ENCODE results near the gene P2RX6. TPM values are rescaled to one million over a fixed set of nuclear protein-coding genes. Genes with fewer than 3 reads are reported as not detected.

P2RX6 gene
- total RNA-seq, 1 donor from 2014 or later = not detected

GRCh38 chr22:21015466-21016006 is 571 bp downstream of the P2RX6 start:
- DNase-seq (ENCODE audit: low read depth) = no peak
- H3K4me3 ChIP-seq (ENCODE audit: low read depth, low read length) = no peak overlapping the region

GRCh38 chr22:21016644-21017420 is 1.9 kb downstream of the P2RX6 start:
- DNase-seq (ENCODE audit: low read depth) = no peak
- H3K27me3 ChIP-seq (ENCODE audit: control insufficient read depth, insufficient read depth, low read length) = no peaks in the 10 kb centered on the region
- TF ChIP-seq CTCF (IDR thresholded peaks at IDR 0.05; ENCODE audit: insufficient read depth, low read length, poor library complexity, severe bottlenecking) = no peak
- H3K4me3 ChIP-seq (ENCODE audit: low read depth, low read length) = no peak overlapping the region
- H3K36me3 ChIP-seq (ENCODE audit: control insufficient read depth, insufficient read depth, low read length) = no peaks in the 10 kb centered on the region

More at GRCh38 chr22:21015466-21016006, 571 bp downstream of the P2RX6 start:
- no peak for TF ChIP-seq CTCF (IDR thresholded peaks at IDR 0.05; ENCODE audit: insufficient read depth, low read length, poor library complexity, severe bottlenecking)
- no peaks in the 10 kb centered on the region for H3K27me3 ChIP-seq (ENCODE audit: control insufficient read depth, insufficient read depth, low read length)
- no peaks in the 10 kb centered on the region for H3K36me3 ChIP-seq (ENCODE audit: control insufficient read depth, insufficient read depth, low read length)

- no peak for TF ChIP-seq CTCF (IDR thresholded peaks at IDR 0.05; ENCODE audit: insufficient read depth, low read length, poor library complexity, severe bottlenecking)
- DNase-seq (ENCODE audit: low read depth) = no peak
- H3K36me3 ChIP-seq (ENCODE audit: control insufficient read depth, insufficient read depth, low read length) = no peaks in the 10 kb centered on the region
- H3K4me3 ChIP-seq (ENCODE audit: low read depth, low read length) = no peak overlapping the region
- no peaks in the 10 kb centered on the region for H3K27me3 ChIP-seq (ENCODE audit: control insufficient read depth, insufficient read depth, low read length)
Measured at GRCh38 chr22:21018314-21018713, 3.3 kb downstream of the P2RX6 start.

GRCh38 chr22:21020802-21021429 is 6.0 kb downstream of the P2RX6 start:
- no peak for DNase-seq (ENCODE audit: low read depth)
- peak; percentile 23 for TF ChIP-seq CTCF (IDR thresholded peaks at IDR 0.05; ENCODE audit: insufficient read depth, low read length, poor library complexity, severe bottlenecking)
- peaks cover 1% of the 10 kb centered on the region for H3K27me3 ChIP-seq (ENCODE audit: control insufficient read depth, insufficient read depth, low read length)

GRCh38 chr22:21022507-21022906 is 7.5 kb downstream of the P2RX6 start:
- no peaks in the 10 kb centered on the region for H3K36me3 ChIP-seq (ENCODE audit: control insufficient read depth, insufficient read depth, low read length)
- no peak for TF ChIP-seq CTCF (IDR thresholded peaks at IDR 0.05; ENCODE audit: insufficient read depth, low read length, poor library complexity, severe bottlenecking)
- no peak for DNase-seq (ENCODE audit: low read depth)
- H3K4me3 ChIP-seq (ENCODE audit: low read depth, low read length) = no peak overlapping the region
- peaks cover 2% of the 10 kb centered on the region for H3K27me3 ChIP-seq (ENCODE audit: control insufficient read depth, insufficient read depth, low read length)

More at GRCh38 chr22:21020802-21021429, 6.0 kb downstream of the P2RX6 start:
- no peak overlapping the region for H3K4me3 ChIP-seq (ENCODE audit: low read depth, low read length)
- no peaks in the 10 kb centered on the region for H3K36me3 ChIP-seq (ENCODE audit: control insufficient read depth, insufficient read depth, low read length)
